ENCODE results near the gene MUC4. TPM values are rescaled to one million over a fixed set of nuclear protein-coding genes. Genes with fewer than 3 reads are reported as not detected.

The MUC4 gene
- polyA plus RNA-seq, 1 of the 3 experiments (the other 2 are of a cell fraction): 0.07 TPM

- Histone ChIP-seq H3K9me2 (no peaks in the 10 kb centered on the region), H2AFZ (ENCODE audit: low read depth) (no peak overlapping the region), H3K4me1 (ENCODE audit: control insufficient read depth in 1 of 2, insufficient read depth in 2 of 2, low read depth in 1 of 2, low read length in 1 of 2) (peaks cover 0 to 2% of the 10 kb centered on the region in 2 experiments; a peak in 1 of 4 replicates), H3K4me3 (ENCODE audit: low read depth in 2 of 2, low read length in 1 of 2) (no peak overlapping the region), H4K20me1 (ENCODE audit: insufficient read depth) (no peaks in the 10 kb centered on the region), H3K79me2 (ENCODE audit: insufficient read depth) (no peaks in the 10 kb centered on the region), H3K9ac (no peak overlapping the region), H3K27ac (ENCODE audit: low read depth in 2 of 2, low read length in 1 of 2) (no peak overlapping the region), H3F3A (replicated peaks; ENCODE audit: insufficient read depth) (no peaks in the 10 kb centered on the region), H3K27me3 (ENCODE audit: insufficient read depth) (no peaks in the 10 kb centered on the region), H3K9me3 (no peaks in the 10 kb centered on the region), H3K4me2 (no peak overlapping the region), H3K36me3 (replicated peaks in 1 of 2; ENCODE audit: control insufficient read depth in 1 of 2, insufficient read depth in 2 of 2, low read length in 1 of 2) (no peaks in the 10 kb centered on the region)
- WGBS (ENCODE audit: low lambda C conversion rate): 84% methylated on average over 5 of the region's 14 CpGs
- no peak for DNase-seq
- POLR2A ChIA-PET: no interaction called here
- TF ChIP-seq SIN3A (IDR thresholded peaks at IDR 0.05; ENCODE audit: borderline replicate concordance, low read depth, low read length): no peak
- TF ChIP-seq TEAD4 (IDR thresholded peaks at IDR 0.05; ENCODE audit: borderline replicate concordance, insufficient read depth): no peak
- CTCF ChIA-PET: interaction anchor here (0.9 to 1.9 kb wide), 3 partner anchors 8 to 24 kb away, joined by 3 to 7 read pairs (median 4); no protein-coding TSS in a partner anchor
These were observed 24.1 kb upstream of the MUC4 start for GRCh38 chr3:195835791-195836190.

GRCh38 chr3:195834675-195835583 is 23.2 kb upstream of the MUC4 start:
- H3K4me3 ChIP-seq (ENCODE audit: low read depth in 2 of 2, low read length in 1 of 2): no peak overlapping the region
- WGBS (ENCODE audit: low lambda C conversion rate): 77% methylated on average over 24 of the region's 29 CpGs
- no peak for DNase-seq
- H3K4me2 ChIP-seq: no peak overlapping the region
- ChIA-PET POLR2A (no interaction called here), CTCF (interaction anchor here (0.6 to 2.8 kb wide), 4 partner anchors 9 to 574 kb away, joined by 3 to 15 read pairs (median 4); partner anchors contain the start of gene XXYLT1)
- peaks cover 0 to 2% of the 10 kb centered on the region in 2 experiments; a peak in 1 of 4 replicates for H3K4me1 ChIP-seq (ENCODE audit: control insufficient read depth in 1 of 2, insufficient read depth in 2 of 2, low read depth in 1 of 2, low read length in 1 of 2)
- H3K79me2 ChIP-seq (ENCODE audit: insufficient read depth): no peaks in the 10 kb centered on the region
- no peaks in the 10 kb centered on the region for H3K9me3 ChIP-seq
- no peak overlapping the region for H2AFZ ChIP-seq (ENCODE audit: low read depth)
- no peaks in the 10 kb centered on the region for H3F3A ChIP-seq (replicated peaks; ENCODE audit: insufficient read depth)
- H3K9ac ChIP-seq: no peak overlapping the region
- H3K36me3 ChIP-seq (replicated peaks in 1 of 2; ENCODE audit: control insufficient read depth in 1 of 2, insufficient read depth in 2 of 2, low read length in 1 of 2): no peaks in the 10 kb centered on the region
- H3K9me2 ChIP-seq: no peaks in the 10 kb centered on the region
- no peaks in the 10 kb centered on the region for H3K27me3 ChIP-seq (ENCODE audit: insufficient read depth)
- no peaks in the 10 kb centered on the region for H4K20me1 ChIP-seq (ENCODE audit: insufficient read depth)
- H3K27ac ChIP-seq (ENCODE audit: low read depth in 2 of 2, low read length in 1 of 2): no peak overlapping the region
- TF ChIP-seq, protein P1, sequence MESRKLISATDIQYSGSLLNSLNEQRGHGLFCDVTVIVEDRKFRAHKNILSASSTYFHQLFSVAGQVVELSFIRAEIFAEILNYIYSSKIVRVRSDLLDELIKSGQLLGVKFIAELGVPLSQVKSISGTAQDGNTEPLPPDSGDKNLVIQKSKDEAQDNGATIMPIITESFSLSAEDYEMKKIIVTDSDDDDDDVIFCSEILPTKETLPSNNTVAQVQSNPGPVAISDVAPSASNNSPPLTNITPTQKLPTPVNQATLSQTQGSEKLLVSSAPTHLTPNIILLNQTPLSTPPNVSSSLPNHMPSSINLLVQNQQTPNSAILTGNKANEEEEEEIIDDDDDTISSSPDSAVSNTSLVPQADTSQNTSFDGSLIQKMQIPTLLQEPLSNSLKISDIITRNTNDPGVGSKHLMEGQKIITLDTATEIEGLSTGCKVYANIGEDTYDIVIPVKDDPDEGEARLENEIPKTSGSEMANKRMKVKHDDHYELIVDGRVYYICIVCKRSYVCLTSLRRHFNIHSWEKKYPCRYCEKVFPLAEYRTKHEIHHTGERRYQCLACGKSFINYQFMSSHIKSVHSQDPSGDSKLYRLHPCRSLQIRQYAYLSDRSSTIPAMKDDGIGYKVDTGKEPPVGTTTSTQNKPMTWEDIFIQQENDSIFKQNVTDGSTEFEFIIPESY (IDR thresholded peaks at IDR 0.05; ENCODE audit: borderline replicate concordance, low read depth): no peak
- TF ChIP-seq TAF1 (IDR thresholded peaks at IDR 0.05; ENCODE audit: borderline replicate concordance, low read depth, low read length): no peak
- no peak for TF ChIP-seq NRF1 (IDR thresholded peaks at IDR 0.05; ENCODE audit: low read depth, low read length)
- TF ChIP-seq, protein P2, sequence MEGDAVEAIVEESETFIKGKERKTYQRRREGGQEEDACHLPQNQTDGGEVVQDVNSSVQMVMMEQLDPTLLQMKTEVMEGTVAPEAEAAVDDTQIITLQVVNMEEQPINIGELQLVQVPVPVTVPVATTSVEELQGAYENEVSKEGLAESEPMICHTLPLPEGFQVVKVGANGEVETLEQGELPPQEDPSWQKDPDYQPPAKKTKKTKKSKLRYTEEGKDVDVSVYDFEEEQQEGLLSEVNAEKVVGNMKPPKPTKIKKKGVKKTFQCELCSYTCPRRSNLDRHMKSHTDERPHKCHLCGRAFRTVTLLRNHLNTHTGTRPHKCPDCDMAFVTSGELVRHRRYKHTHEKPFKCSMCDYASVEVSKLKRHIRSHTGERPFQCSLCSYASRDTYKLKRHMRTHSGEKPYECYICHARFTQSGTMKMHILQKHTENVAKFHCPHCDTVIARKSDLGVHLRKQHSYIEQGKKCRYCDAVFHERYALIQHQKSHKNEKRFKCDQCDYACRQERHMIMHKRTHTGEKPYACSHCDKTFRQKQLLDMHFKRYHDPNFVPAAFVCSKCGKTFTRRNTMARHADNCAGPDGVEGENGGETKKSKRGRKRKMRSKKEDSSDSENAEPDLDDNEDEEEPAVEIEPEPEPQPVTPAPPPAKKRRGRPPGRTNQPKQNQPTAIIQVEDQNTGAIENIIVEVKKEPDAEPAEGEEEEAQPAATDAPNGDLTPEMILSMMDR (IDR thresholded peaks at IDR 0.05): no peak
- no peak for TF ChIP-seq MEF2A (IDR thresholded peaks at IDR 0.05; ENCODE audit: borderline replicate concordance, low read depth)
- TF ChIP-seq SMC3 (IDR thresholded peaks at IDR 0.05; ENCODE audit: low read depth, low read length): no peak
- no peak for TF ChIP-seq FOXM1 (IDR thresholded peaks at IDR 0.05; ENCODE audit: low read depth)
- TF ChIP-seq FOXJ3 (CRISPR knock-in tag; IDR thresholded peaks at IDR 0.05): no peak
- TF ChIP-seq CHD2 (IDR thresholded peaks at IDR 0.05; ENCODE audit: low read length, partially characterized antibody): no peak
- TF ChIP-seq REST (IDR thresholded peaks at IDR 0.05; ENCODE audit: low read depth, low read length): no peak
- no peak for TF ChIP-seq GATA2 (CRISPR knock-in tag; IDR thresholded peaks at IDR 0.05)
- TF ChIP-seq YY1 (IDR thresholded peaks at IDR 0.05; ENCODE audit: low read depth): no peak
- TF ChIP-seq RXRA (IDR thresholded peaks at IDR 0.05; ENCODE audit: borderline replicate concordance, low read depth): no peak
- TF ChIP-seq EP300 (IDR thresholded peaks at IDR 0.05; ENCODE audit: borderline replicate concordance in 1 of 2, low read depth in 1 of 2, low read length in 1 of 2): no peak
- TF ChIP-seq RCOR1 (IDR thresholded peaks at IDR 0.05; ENCODE audit: low read length): no peak
- TF ChIP-seq EZH2phosphoT487 (IDR thresholded peaks at IDR 0.05; ENCODE audit: borderline replicate concordance, low read depth): no peak
- TF ChIP-seq JUND (IDR thresholded peaks at IDR 0.05): no peak
- no peak for TF ChIP-seq GABPA (IDR thresholded peaks at IDR 0.05; ENCODE audit: low read depth)
